Measurements from ENCODE around the gene ASB3.
"Not testable (repeated sequence)": the region's sequence is repeated elsewhere in the genome, so short reads cannot be mapped to it uniquely, and the experiment has no call there.

- peak; percentile 33; the same call in 1 of the 2 replicates for TF ChIP-seq CTCF (IDR thresholded peaks at IDR 0.05; ENCODE audit: low read length)
- TF ChIP-seq EZH2 (IDR thresholded peaks at IDR 0.05; ENCODE audit: borderline replicate concordance, low read length) = not testable (repeated sequence)
Measured at GRCh38 chr2:53823639-53824038, 36.9 kb upstream of the ASB3 start.
